K562 (cell line): ENCODE data around the gene KLHDC7A. TPM values are rescaled to one million over a fixed set of nuclear protein-coding genes. Genes with fewer than 3 reads are reported as not detected.
A peak's percentile ranks its signal among the peaks of the same experiment; 100 is the strongest.

Source experiments
- HEY1 ChIP-seq: fragments of 250-450 bp; sonication (Bioruptor Pico); IDR thresholded peaks from 2 replicates; pipeline ENCODE4 v1.5.0; 2020; ENCODE audit warnings: mild to moderate bottlenecking, moderate library complexity, borderline replicate concordance
- KHSRP ChIP-seq: fragments of 450-650 bp; IDR thresholded peaks from 2 replicates; pipeline ENCODE4 v1.6.1; 2017
- MYBL2 ChIP-seq, 2 experiments: fragments of 450-650 bp in 1 of 2; sonication (generic) in 1 of 2; formaldehyde crosslinking in 1 of 2; IDR thresholded peaks; 2 replicates each; pipeline versions ENCODE4 v1.6.1 to v1.8.1; 2017 to 2022; ENCODE audit warnings: borderline replicate concordance in 1 of 2, inconsistent platforms in 1 of 2, low read depth in 1 of 2, mild to moderate bottlenecking in 1 of 2, missing genetic modification reagents in 1 of 2, moderate library complexity in 1 of 2
- NCOA2 ChIP-seq, 2 experiments: fragments of 450-650 bp; IDR thresholded peaks; 2 replicates each; pipeline ENCODE4 v1.6.1; 2018; ENCODE audit warnings: mild to moderate bottlenecking in 2 of 2, moderate library complexity in 1 of 2; ENCODE audit not compliant: partially characterized antibody in 2 of 2
- PHF21A ChIP-seq: fragments of 450-650 bp; IDR thresholded peaks from 2 replicates; pipeline ENCODE4 v1.6.1; 2017; ENCODE audit warnings: low read depth, borderline replicate concordance
- POLR2AphosphoS2 ChIP-seq: IDR thresholded peaks from 2 replicates; pipeline ENCODE4 v1.6.1; 2012; ENCODE audit warnings: low read length, improper control_type of control experiment
- RB1 ChIP-seq: fragments of 450-650 bp; IDR thresholded peaks from 2 replicates; pipeline ENCODE4 v1.6.1; 2017; ENCODE audit warnings: low read depth, mild to moderate bottlenecking
- RBM14 ChIP-seq: fragments of 200-400 bp; formaldehyde crosslinking; IDR thresholded peaks from 2 replicates; pipeline ENCODE4 v1.6.1; 2018; ENCODE audit warnings: low read depth, mild to moderate bottlenecking, low read length, moderate library complexity, borderline replicate concordance; ENCODE audit not compliant: insufficient read depth
- SIX5 ChIP-seq, 2 experiments: IDR thresholded peaks; 2 replicates each; pipeline ENCODE4 v1.6.1; 2011; ENCODE audit warnings: low read length in 2 of 2, borderline replicate concordance in 1 of 2, low read depth in 1 of 2, mild to moderate bottlenecking in 1 of 2, moderate library complexity in 1 of 2; ENCODE audit not compliant: insufficient read depth in 1 of 2
- STAT5B ChIP-seq: fragments of 250-450 bp; sonication (Bioruptor Pico); IDR thresholded peaks from 2 replicates; pipeline ENCODE4 v1.8.0; 2021; ENCODE audit warnings: mild to moderate bottlenecking, inconsistent platforms
- ZNF217 ChIP-seq: sonication (generic); formaldehyde crosslinking; IDR thresholded peaks from 2 replicates; pipeline ENCODE4 v1.8.0; 2022; ENCODE audit warnings: mild to moderate bottlenecking, missing genetic modification reagents
- polyA plus RNA-seq, 8 experiments: library from polyadenylated mRNA; depleted of rRNA in 4 of 8; stranded (reverse) in 5 of 8; unstranded in 3 of 8; fragments of >200 nt; fragmentation: Nextera tagmentation in 2 of 8; fragmentation: Illumina TruSeq in 1 of 8; extraction: Ambion mirVana in 2 of 8; extraction: Trizol in 1 of 8; gene quantifications; 2 replicates each; pipeline versions ENCODE4 v1.2.1 to v1.2.3, GENCODE V29; 2011 to 2014; ENCODE audit warnings: inconsistent platforms in 1 of 8, missing spikeins in 1 of 8
- total RNA-seq, 7 experiments: library from RNA; depleted of rRNA in 6 of 7; stranded (reverse); fragments of >200 nt in 6 of 7; fragmentation: Illumina TruSeq in 2 of 7; extraction: Trizol in 2 of 7; gene quantifications; 2 replicates each; pipeline versions ENCODE4 v1.2.1 to v1.2.3, GENCODE V29; 2011 to 2021; ENCODE audit warnings: low replicate concordance in 1 of 7
- TF ChIP-seq, protein P1 (sequence below): fragments of 250-450 bp; sonication (Bioruptor Pico); IDR thresholded peaks from 2 replicates; pipeline ENCODE4 v1.4.0; 2020; ENCODE audit warnings: mild to moderate bottlenecking, moderate library complexity
- TF ChIP-seq, protein P2 (sequence below): fragments of 450-650 bp; formaldehyde crosslinking; conservative IDR thresholded peaks from 2 replicates; pipeline ENCODE4 v1.4.0; 2022; ENCODE audit warnings: mild to moderate bottlenecking, missing genetic modification characterization
- TF ChIP-seq, protein P3 (sequence below): fragments of 250-450 bp; sonication (Bioruptor Pico); IDR thresholded peaks from 2 replicates; pipeline ENCODE4 v1.5.0; 2021; ENCODE audit warnings: mild to moderate bottlenecking, borderline replicate concordance
- TF ChIP-seq, protein P4 (sequence below): sonication (generic); formaldehyde crosslinking; IDR thresholded peaks from 2 replicates; pipeline ENCODE4 v1.8.1; 2023; ENCODE audit warnings: mild to moderate bottlenecking, missing genetic modification reagents

Gene KLHDC7A
- total and polyA plus RNA-seq, 9 of the 15 experiments (the other 6 are each of a cell fraction or from before 2014, with no cell fraction given): 0.01 to 0.02 (median 0.01) TPM; not detected in 6

DNA sequence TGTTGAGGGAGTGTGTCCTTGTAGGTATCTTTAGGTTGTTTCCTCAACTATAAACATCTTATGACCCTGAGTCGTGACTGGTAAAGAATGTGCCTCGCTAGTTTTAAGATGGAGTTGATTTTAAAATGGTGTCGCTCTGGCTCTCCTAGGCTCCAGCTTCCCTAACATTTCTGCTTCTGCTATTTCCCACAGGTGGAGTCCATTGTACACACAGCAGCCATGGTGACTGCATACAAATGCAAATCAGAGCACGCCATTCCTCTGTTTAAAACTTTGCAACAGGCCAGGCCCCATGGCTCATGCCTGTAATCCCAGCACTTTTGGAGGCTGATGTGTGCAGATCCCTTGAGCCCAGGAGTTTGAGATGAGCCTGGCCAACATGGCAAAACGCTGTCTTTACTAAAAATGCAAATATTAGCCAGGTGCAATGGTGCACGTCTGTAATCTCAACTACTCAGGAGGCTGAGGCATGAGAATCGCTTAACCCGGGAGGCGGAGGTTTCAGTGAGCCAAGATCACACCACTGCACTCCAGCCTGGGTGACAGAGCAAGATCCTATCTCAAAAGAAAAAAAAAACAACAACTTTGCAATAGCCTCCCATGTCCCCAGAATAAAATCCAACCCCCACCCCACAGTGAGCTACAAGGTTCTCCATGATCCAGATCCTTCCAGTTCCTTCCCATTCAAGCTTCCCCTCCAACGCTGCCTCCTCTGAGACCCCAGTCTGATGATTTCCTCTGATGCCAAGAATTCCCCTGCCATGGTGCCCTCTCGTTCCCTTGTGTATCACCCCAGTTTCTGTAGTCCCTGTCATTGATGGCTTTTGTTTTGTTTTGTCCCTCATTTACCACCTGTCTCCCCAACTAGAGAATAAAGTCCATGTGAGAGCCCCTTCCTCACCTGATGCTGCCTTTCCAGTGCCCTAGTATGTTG, 36.9 kb upstream of the KLHDC7A start (continued):
- TF ChIP-seq, protein P1, sequence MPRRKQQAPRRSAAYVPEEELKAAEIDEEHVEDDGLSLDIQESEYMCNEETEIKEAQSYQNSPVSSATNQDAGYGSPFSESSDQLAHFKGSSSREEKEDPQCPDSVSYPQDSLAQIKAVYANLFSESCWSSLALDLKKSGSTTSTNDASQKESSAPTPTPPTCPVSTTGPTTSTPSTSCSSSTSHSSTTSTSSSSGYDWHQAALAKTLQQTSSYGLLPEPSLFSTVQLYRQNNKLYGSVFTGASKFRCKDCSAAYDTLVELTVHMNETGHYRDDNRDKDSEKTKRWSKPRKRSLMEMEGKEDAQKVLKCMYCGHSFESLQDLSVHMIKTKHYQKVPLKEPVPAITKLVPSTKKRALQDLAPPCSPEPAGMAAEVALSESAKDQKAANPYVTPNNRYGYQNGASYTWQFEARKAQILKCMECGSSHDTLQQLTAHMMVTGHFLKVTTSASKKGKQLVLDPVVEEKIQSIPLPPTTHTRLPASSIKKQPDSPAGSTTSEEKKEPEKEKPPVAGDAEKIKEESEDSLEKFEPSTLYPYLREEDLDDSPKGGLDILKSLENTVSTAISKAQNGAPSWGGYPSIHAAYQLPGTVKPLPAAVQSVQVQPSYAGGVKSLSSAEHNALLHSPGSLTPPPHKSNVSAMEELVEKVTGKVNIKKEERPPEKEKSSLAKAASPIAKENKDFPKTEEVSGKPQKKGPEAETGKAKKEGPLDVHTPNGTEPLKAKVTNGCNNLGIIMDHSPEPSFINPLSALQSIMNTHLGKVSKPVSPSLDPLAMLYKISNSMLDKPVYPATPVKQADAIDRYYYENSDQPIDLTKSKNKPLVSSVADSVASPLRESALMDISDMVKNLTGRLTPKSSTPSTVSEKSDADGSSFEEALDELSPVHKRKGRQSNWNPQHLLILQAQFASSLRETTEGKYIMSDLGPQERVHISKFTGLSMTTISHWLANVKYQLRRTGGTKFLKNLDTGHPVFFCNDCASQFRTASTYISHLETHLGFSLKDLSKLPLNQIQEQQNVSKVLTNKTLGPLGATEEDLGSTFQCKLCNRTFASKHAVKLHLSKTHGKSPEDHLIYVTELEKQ: peak; percentile 51; the same call in 1 of the 2 replicates
- TF ChIP-seq SIX5 (IDR thresholded peaks at IDR 0.05; ENCODE audit: borderline replicate concordance in 1 of 2, insufficient read depth in 1 of 2, low read depth in 1 of 2, low read length in 2 of 2): no peak
- no peak for TF ChIP-seq MYBL2 (IDR thresholded peaks at IDR 0.05; ENCODE audit: low read depth)
- no peak for TF ChIP-seq MYBL2 (CRISPR knock-in tag; IDR thresholded peaks at IDR 0.05; ENCODE audit: borderline replicate concordance)
- TF ChIP-seq, protein P2, sequence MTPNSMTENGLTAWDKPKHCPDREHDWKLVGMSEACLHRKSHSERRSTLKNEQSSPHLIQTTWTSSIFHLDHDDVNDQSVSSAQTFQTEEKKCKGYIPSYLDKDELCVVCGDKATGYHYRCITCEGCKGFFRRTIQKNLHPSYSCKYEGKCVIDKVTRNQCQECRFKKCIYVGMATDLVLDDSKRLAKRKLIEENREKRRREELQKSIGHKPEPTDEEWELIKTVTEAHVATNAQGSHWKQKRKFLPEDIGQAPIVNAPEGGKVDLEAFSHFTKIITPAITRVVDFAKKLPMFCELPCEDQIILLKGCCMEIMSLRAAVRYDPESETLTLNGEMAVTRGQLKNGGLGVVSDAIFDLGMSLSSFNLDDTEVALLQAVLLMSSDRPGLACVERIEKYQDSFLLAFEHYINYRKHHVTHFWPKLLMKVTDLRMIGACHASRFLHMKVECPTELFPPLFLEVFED (CRISPR knock-in tag): no peak
- TF ChIP-seq STAT5B: no peak
- no peak for TF ChIP-seq POLR2AphosphoS2
- TF ChIP-seq, protein P3, sequence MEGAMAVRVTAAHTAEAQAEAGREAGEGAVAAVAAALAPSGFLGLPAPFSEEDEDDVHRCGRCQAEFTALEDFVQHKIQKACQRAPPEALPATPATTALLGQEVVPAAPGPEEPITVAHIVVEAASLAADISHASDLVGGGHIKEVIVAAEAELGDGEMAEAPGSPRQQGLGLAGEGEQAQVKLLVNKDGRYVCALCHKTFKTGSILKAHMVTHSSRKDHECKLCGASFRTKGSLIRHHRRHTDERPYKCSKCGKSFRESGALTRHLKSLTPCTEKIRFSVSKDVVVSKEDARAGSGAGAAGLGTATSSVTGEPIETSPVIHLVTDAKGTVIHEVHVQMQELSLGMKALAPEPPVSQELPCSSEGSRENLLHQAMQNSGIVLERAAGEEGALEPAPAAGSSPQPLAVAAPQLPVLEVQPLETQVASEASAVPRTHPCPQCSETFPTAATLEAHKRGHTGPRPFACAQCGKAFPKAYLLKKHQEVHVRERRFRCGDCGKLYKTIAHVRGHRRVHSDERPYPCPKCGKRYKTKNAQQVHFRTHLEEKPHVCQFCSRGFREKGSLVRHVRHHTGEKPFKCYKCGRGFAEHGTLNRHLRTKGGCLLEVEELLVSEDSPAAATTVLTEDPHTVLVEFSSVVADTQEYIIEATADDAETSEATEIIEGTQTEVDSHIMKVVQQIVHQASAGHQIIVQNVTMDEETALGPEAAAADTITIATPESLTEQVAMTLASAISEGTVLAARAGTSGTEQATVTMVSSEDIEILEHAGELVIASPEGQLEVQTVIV: 0 out of 2 replicates have a peak, but pooled peaks have one; percentile 10
- TF ChIP-seq, protein P4, sequence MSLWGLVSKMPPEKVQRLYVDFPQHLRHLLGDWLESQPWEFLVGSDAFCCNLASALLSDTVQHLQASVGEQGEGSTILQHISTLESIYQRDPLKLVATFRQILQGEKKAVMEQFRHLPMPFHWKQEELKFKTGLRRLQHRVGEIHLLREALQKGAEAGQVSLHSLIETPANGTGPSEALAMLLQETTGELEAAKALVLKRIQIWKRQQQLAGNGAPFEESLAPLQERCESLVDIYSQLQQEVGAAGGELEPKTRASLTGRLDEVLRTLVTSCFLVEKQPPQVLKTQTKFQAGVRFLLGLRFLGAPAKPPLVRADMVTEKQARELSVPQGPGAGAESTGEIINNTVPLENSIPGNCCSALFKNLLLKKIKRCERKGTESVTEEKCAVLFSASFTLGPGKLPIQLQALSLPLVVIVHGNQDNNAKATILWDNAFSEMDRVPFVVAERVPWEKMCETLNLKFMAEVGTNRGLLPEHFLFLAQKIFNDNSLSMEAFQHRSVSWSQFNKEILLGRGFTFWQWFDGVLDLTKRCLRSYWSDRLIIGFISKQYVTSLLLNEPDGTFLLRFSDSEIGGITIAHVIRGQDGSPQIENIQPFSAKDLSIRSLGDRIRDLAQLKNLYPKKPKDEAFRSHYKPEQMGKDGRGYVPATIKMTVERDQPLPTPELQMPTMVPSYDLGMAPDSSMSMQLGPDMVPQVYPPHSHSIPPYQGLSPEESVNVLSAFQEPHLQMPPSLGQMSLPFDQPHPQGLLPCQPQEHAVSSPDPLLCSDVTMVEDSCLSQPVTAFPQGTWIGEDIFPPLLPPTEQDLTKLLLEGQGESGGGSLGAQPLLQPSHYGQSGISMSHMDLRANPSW (CRISPR knock-in tag): no peak
- no peak for TF ChIP-seq RBM14
- no peak for TF ChIP-seq NCOA2 (IDR thresholded peaks at IDR 0.05; ENCODE audit: partially characterized antibody in 2 of 2)
- no peak for TF ChIP-seq ZNF217 (CRISPR knock-in tag)
- peak; percentile 27; the same call in 1 of the 2 replicates for TF ChIP-seq HEY1 (CRISPR knock-in tag)
- no peak for TF ChIP-seq KHSRP
- TF ChIP-seq RB1: no peak
- no peak for TF ChIP-seq PHF21A
